RWPE2 (cell line): ENCODE results near the gene ATXN7.

Experiments used
- ATAC-seq: fragments of 200-7000 bp; cut with Tn5 transposase; 3 replicates; pipeline ENCODE4 v1.9.1; 2021; ENCODE audit warnings: low read depth
- DNase-seq: peaks from one replicate; pipeline ENCODE4 v3.0.0-alpha.2; 2020; ENCODE audit warnings: low spot score
- H3K27ac ChIP-seq: fragments of 450-650 bp; 2 replicates; pipeline ENCODE4 v1.5.1; 2017; ENCODE audit warnings: mild to moderate bottlenecking; ENCODE audit not compliant: poor library complexity, severe bottlenecking
- H3K27me3 ChIP-seq: fragments of 250-450 bp; sonication (Bioruptor Pico); 2 replicates; pipeline ENCODE4 v1.5.1; 2021; ENCODE audit warnings: mild to moderate bottlenecking, moderate library complexity; ENCODE audit not compliant: insufficient read depth, poor library complexity, severe bottlenecking
- H3K36me3 ChIP-seq: fragments of 250-450 bp; sonication (Bioruptor Pico); 2 replicates; pipeline ENCODE4 v1.5.1; 2020; ENCODE audit warnings: low read depth, mild to moderate bottlenecking, moderate library complexity
- H3K4me1 ChIP-seq: fragments of 250-450 bp; sonication (Bioruptor Pico); 2 replicates; pipeline ENCODE4 v1.5.1; 2021; ENCODE audit warnings: mild to moderate bottlenecking, moderate library complexity; ENCODE audit not compliant: insufficient read depth, poor library complexity, severe bottlenecking
- H3K4me3 ChIP-seq: fragments of 250-450 bp; sonication (Bioruptor Pico); 2 replicates; pipeline ENCODE4 v1.5.1; 2021; ENCODE audit warnings: mild to moderate bottlenecking, moderate library complexity; ENCODE audit not compliant: severe bottlenecking
- H3K9me3 ChIP-seq: fragments of 250-450 bp; sonication (Bioruptor Pico); 2 replicates; pipeline ENCODE4 v1.5.1; 2021; ENCODE audit warnings: mild to moderate bottlenecking, moderate library complexity; ENCODE audit not compliant: severe bottlenecking
- TF ChIP-seq, protein P1 (sequence below): fragments of 450-650 bp; IDR thresholded peaks from one replicate; pipeline ENCODE4 v1.5.1; 2017; ENCODE audit warnings: mild to moderate bottlenecking, moderate library complexity; ENCODE audit not compliant: poor library complexity, severe bottlenecking

The ATXN7 gene

DNA sequence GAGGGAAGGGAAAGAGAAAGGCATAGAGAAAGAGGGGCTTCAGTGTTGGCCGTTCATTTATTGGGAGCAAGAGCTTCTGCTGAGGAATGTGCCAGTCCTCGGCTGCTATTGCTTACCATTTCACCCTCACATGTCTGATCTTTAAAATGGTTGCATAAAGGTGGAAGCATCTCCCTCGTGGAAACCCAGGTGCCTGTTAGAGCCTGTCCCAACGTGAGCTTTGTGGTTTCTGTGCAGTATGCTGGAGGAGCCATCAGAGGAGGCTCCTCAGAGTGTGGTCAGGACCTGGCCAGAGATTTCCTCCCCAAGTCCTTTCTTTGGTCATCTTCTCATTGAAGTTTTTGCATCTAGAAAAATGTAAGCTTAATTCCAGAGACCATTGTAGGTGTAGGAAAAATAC lies 125.3 kb downstream of the ATXN7 start:
- H3K36me3 ChIP-seq = peaks cover 70% of the 10 kb centered on the region
- no peaks in the 10 kb centered on the region for H3K9me3 ChIP-seq
- no peak overlapping the region for H3K27ac ChIP-seq
- no peak overlapping the region for H3K4me3 ChIP-seq
- no peak for DNase-seq
- H3K27me3 ChIP-seq = no peaks in the 10 kb centered on the region
- H3K4me1 ChIP-seq = no peaks in the 10 kb centered on the region
- 0 out of 3 replicates have a peak, but pooled peaks have one; percentile 22 for ATAC-seq
- TF ChIP-seq, protein P1, sequence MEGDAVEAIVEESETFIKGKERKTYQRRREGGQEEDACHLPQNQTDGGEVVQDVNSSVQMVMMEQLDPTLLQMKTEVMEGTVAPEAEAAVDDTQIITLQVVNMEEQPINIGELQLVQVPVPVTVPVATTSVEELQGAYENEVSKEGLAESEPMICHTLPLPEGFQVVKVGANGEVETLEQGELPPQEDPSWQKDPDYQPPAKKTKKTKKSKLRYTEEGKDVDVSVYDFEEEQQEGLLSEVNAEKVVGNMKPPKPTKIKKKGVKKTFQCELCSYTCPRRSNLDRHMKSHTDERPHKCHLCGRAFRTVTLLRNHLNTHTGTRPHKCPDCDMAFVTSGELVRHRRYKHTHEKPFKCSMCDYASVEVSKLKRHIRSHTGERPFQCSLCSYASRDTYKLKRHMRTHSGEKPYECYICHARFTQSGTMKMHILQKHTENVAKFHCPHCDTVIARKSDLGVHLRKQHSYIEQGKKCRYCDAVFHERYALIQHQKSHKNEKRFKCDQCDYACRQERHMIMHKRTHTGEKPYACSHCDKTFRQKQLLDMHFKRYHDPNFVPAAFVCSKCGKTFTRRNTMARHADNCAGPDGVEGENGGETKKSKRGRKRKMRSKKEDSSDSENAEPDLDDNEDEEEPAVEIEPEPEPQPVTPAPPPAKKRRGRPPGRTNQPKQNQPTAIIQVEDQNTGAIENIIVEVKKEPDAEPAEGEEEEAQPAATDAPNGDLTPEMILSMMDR = no peak

DNA sequence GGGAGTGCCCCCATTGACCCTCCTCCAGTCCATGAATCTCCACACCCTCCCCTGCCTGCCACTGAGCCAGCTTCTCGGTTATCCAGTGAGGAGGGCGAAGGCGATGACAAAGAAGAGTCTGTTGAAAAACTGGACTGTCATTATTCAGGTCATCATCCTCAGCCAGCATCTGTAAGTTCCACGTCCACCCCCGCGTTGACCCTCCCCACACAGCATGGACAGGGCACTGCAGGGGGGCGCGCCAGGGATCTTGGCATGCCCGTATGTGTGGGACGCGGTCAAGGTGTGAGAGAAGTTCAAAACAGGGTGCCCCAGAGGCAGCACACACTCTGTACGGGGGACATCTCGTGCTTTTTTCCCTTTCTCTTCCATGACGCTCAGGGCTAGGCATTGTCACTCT lies 126.5 kb downstream of the ATXN7 start:
- ATAC-seq = no peak
- Histone ChIP-seq H3K27ac (no peak overlapping the region), H3K9me3 (no peaks in the 10 kb centered on the region), H3K36me3 (peaks cover 77% of the 10 kb centered on the region), H3K4me3 (no peak overlapping the region), H3K27me3 (no peaks in the 10 kb centered on the region), H3K4me1 (no peaks in the 10 kb centered on the region)
- DNase-seq = no peak
- TF ChIP-seq, protein P1 = no peak

DNA sequence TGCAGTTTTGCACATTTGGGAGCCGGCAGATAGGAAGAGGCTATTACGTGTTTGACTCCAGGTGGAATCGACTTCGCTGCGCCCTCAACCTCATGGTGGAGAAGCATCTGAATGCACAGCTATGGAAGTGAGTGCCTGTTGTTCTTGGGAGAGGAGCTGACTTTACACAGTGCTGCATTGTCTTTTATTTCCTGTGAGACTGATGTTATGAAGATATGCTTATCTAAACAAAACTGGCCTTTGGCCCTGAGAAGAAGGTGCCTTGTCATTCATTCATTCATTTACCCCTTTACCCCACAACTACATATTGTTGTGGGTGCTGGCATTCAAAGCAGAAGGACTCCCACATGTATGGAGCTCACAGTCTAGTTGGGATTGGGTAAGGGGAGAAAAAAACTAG lies 127.1 kb downstream of the ATXN7 start:
- no peaks in the 10 kb centered on the region for H3K4me1 ChIP-seq
- H3K9me3 ChIP-seq = no peaks in the 10 kb centered on the region
- no peaks in the 10 kb centered on the region for H3K27me3 ChIP-seq
- DNase-seq = no peak
- no peak overlapping the region for H3K4me3 ChIP-seq
- H3K36me3 ChIP-seq = peaks cover 80% of the 10 kb centered on the region
- TF ChIP-seq, protein P1 = no peak
- H3K27ac ChIP-seq = no peak overlapping the region
- ATAC-seq = no peak

DNA sequence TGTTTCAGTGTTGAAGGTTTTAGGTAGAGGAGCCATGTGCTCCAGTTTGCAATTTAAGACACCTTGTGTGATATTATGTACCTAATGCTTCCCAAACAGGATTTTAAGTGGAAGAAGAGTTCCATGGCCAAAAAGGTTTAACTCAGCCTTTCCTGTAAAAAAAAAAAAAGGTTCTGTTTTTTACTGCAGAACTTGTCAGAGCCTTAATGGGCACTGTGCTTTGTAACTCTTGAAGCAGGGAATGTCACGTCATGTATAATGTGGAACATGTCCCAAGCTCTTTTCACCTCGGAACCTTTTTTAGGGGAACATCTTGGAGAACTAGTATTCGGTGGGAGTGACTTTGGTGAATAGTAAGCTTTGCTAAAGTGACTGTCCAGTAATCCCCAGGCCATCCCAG lies 128.0 kb downstream of the ATXN7 start:
- Histone ChIP-seq H3K27ac (no peak overlapping the region), H3K4me1 (no peaks in the 10 kb centered on the region), H3K4me3 (no peak overlapping the region), H3K9me3 (no peaks in the 10 kb centered on the region), H3K36me3 (peaks cover 84% of the 10 kb centered on the region), H3K27me3 (no peaks in the 10 kb centered on the region)
- ATAC-seq = no peak
- TF ChIP-seq, protein P1 = no peak
- no peak for DNase-seq

DNA sequence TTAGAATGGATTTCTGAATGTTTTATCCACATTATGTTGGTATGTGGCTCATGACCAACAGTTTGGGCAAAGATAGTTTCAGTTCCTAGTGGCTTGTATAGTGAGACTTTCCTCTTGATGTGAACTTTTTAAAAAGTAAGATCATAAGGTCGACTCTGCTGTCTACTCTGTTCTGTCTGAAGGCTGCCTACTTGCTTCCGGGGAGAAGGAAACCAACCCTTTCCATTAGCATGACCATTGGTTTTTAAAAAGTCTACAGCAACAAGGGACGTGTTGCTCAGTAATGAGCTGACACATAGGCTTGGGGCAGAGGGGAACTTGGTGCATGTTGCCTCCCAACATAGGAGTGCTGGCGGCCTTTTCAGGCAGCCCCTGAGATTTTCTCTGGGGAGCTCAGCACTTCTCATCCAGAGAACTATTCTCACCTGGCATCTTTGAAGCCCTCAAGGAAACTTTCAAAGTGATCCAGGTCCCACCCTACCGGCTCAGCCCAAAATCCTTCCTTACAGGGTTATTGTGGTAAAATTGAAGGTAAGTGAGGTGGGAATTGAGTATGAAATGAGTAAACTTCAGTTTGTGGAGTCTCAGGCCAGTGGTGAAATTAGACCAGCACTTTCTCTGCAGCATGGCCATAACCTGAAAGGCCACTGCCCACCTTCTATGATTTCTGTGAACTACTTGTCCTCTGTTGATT lies 129.0 kb downstream of the ATXN7 start:
- Histone ChIP-seq H3K9me3 (no peaks in the 10 kb centered on the region), H3K27ac (no peak overlapping the region), H3K36me3 (peaks cover 81% of the 10 kb centered on the region), H3K27me3 (no peaks in the 10 kb centered on the region), H3K4me3 (no peak overlapping the region), H3K4me1 (no peaks in the 10 kb centered on the region)
- TF ChIP-seq, protein P1 = no peak
- DNase-seq (no peak), ATAC-seq (no peak)
